Liver (tissue), 3 donors: Measurements from ENCODE around the gene PSD4.

Experiments used
- ATF3 ChIP-seq: IDR thresholded peaks from 2 replicates; pipeline ENCODE4 v1.6.1; 2016; ENCODE audit warnings: antibody characterized with exemption
- CTCF ChIP-seq: fragments of 150-350 bp; IDR thresholded peaks from 2 replicates; pipeline ENCODE4 v1.5.1; 2017; ENCODE audit warnings: improper control_type of control experiment, low read depth, low read length; ENCODE audit not compliant: missing input control
- EGR1 ChIP-seq, 2 donors: IDR thresholded peaks; 2 replicates each; pipeline ENCODE4 v1.6.1; 2016 to 2018; ENCODE audit warnings: antibody characterized with exemption in 2 of 2, low read depth in 2 of 2
- GABPA ChIP-seq, 2 donors: IDR thresholded peaks in 1 of 2; conservative IDR thresholded peaks in 1 of 2; 2 replicates each; pipeline ENCODE4 v1.6.1; 2016; ENCODE audit warnings: antibody characterized with exemption in 2 of 2, mild to moderate bottlenecking in 1 of 2, moderate library complexity in 1 of 2
- JUND ChIP-seq, 2 donors: IDR thresholded peaks; 2 replicates each; pipeline ENCODE4 v1.6.1; 2016; ENCODE audit warnings: antibody characterized with exemption in 2 of 2
- MAX ChIP-seq: IDR thresholded peaks from 2 replicates; pipeline ENCODE4 v1.6.1; 2016; ENCODE audit warnings: antibody characterized with exemption
- REST ChIP-seq: IDR thresholded peaks from 2 replicates; pipeline ENCODE4 v1.6.1; 2016; ENCODE audit warnings: antibody characterized with exemption, mild to moderate bottlenecking
- SP1 ChIP-seq: IDR thresholded peaks from 2 replicates; pipeline ENCODE4 v1.6.1; 2018; ENCODE audit warnings: antibody characterized with exemption, mild to moderate bottlenecking
- TAF1 ChIP-seq: conservative IDR thresholded peaks from 2 replicates; pipeline ENCODE4 v1.6.1; 2016; ENCODE audit warnings: antibody characterized with exemption, mild to moderate bottlenecking
- YY1 ChIP-seq: IDR thresholded peaks from 2 replicates; pipeline ENCODE4 v1.6.1; 2016; ENCODE audit warnings: antibody characterized with exemption, mild to moderate bottlenecking
- ZBTB33 ChIP-seq: IDR thresholded peaks from 2 replicates; pipeline ENCODE4 v1.6.1; 2016; ENCODE audit warnings: antibody characterized with exemption
- donor health status: healthy.
- donor health status: healthy.

GRCh38 chr2:113192459-113193100 lies 18.8 kb downstream of the PSD4 start:
- no peak for TF ChIP-seq MAX
- TF ChIP-seq YY1 = no peak
- no peak for TF ChIP-seq GABPA (IDR thresholded peaks at IDR 0.05 in 1 of 2, conservative IDR thresholded peaks at IDR 0.05 in 1 of 2)
- no peak for TF ChIP-seq EGR1 (IDR thresholded peaks at IDR 0.05; ENCODE audit: low read depth in 2 of 2)
- no peak for TF ChIP-seq CTCF
- no peak for TF ChIP-seq ATF3
- no peak for TF ChIP-seq SP1
- TF ChIP-seq ZBTB33 = no peak
- no peak for TF ChIP-seq TAF1
- TF ChIP-seq JUND (IDR thresholded peaks at IDR 0.05) = no peak
- no peak for TF ChIP-seq REST
